ENCODE data around the gene TAS2R16.
"Not testable (repeated sequence)": the region's sequence is repeated elsewhere in the genome, so short reads cannot be mapped to it uniquely, and the experiment has no call there.

TAS2R16 gene

GRCh38 chr7:122968389-122968788 is 27.1 kb downstream of the TAS2R16 start:
- Histone ChIP-seq H3K27me3 (replicated peaks; ENCODE audit: insufficient read depth, low read length) (no peaks in the 10 kb centered on the region), H3K4me1 (ENCODE audit: low read length) (peaks cover 4% of the 10 kb centered on the region; the same call in 1 of the 2 replicates), H3K79me2 (ENCODE audit: low read length) (no peaks in the 10 kb centered on the region), H3K9me3 (replicated peaks; ENCODE audit: insufficient read depth, low read length) (no peaks in the 10 kb centered on the region), H3K36me3 (replicated peaks; ENCODE audit: insufficient read depth, low read length) (no peaks in the 10 kb centered on the region), H3K27ac (ENCODE audit: low read length) (no peak overlapping the region), H2AFZ (ENCODE audit: low read length) (no peak overlapping the region), H3K9ac (ENCODE audit: low read length) (no peak overlapping the region), H3F3A (ENCODE audit: insufficient read depth, low read length) (no peaks in the 10 kb centered on the region), H4K20me1 (ENCODE audit: insufficient read depth, low read length) (no peaks in the 10 kb centered on the region), H3K9me2 (replicated peaks; ENCODE audit: insufficient read depth, low read length) (no peaks in the 10 kb centered on the region), H3K4me2 (ENCODE audit: low read depth, low read length) (no peak overlapping the region), H3K4me3 (ENCODE audit: low read length) (no peak overlapping the region)
- no peak for DNase-seq
- no peak for TF ChIP-seq EZH2 (optimal IDR thresholded peaks at IDR 0.05; ENCODE audit: low read depth, low read length)
- no peak for TF ChIP-seq EZH2phosphoT487 (IDR thresholded peaks at IDR 0.05; ENCODE audit: low read length)
- TF ChIP-seq CTCF (IDR thresholded peaks at IDR 0.05; ENCODE audit: low read length) = no peak

GRCh38 chr7:122965306-122965705 is 30.2 kb downstream of the TAS2R16 start:
- no peaks in the 10 kb centered on the region for H3F3A ChIP-seq (ENCODE audit: insufficient read depth, low read length)
- no peak overlapping the region for H3K9ac ChIP-seq (ENCODE audit: low read length)
- DNase-seq = no peak
- TF ChIP-seq EZH2 (optimal IDR thresholded peaks at IDR 0.05; ENCODE audit: low read depth, low read length) (no peak), CTCF (IDR thresholded peaks at IDR 0.05; ENCODE audit: low read length) (no peak), EZH2phosphoT487 (IDR thresholded peaks at IDR 0.05; ENCODE audit: low read length) (no peak)
- no peaks in the 10 kb centered on the region for H3K27me3 ChIP-seq (replicated peaks; ENCODE audit: insufficient read depth, low read length)
- no peak overlapping the region for H3K27ac ChIP-seq (ENCODE audit: low read length)
- no peaks in the 10 kb centered on the region for H3K9me2 ChIP-seq (replicated peaks; ENCODE audit: insufficient read depth, low read length)
- no peak overlapping the region for H3K4me3 ChIP-seq (ENCODE audit: low read length)
- no peaks in the 10 kb centered on the region for H3K79me2 ChIP-seq (ENCODE audit: low read length)
- no peaks in the 10 kb centered on the region for H3K4me1 ChIP-seq (ENCODE audit: low read length)
- no peak overlapping the region for H2AFZ ChIP-seq (ENCODE audit: low read length)
- H4K20me1 ChIP-seq (ENCODE audit: insufficient read depth, low read length) = no peaks in the 10 kb centered on the region
- H3K4me2 ChIP-seq (ENCODE audit: low read depth, low read length) = no peak overlapping the region
- H3K36me3 ChIP-seq (replicated peaks; ENCODE audit: insufficient read depth, low read length) = no peaks in the 10 kb centered on the region
- H3K9me3 ChIP-seq (replicated peaks; ENCODE audit: insufficient read depth, low read length) = no peaks in the 10 kb centered on the region

- not testable (repeated sequence) for H3K36me3 ChIP-seq (replicated peaks; ENCODE audit: insufficient read depth, low read length); DNase-seq; H3K4me3 ChIP-seq (ENCODE audit: low read length); H3K79me2 ChIP-seq (ENCODE audit: low read length); H3K9ac ChIP-seq (ENCODE audit: low read length); H3K27me3 ChIP-seq (replicated peaks; ENCODE audit: insufficient read depth, low read length); H3F3A ChIP-seq (ENCODE audit: insufficient read depth, low read length); H2AFZ ChIP-seq (ENCODE audit: low read length); H3K9me3 ChIP-seq (replicated peaks; ENCODE audit: insufficient read depth, low read length); H3K9me2 ChIP-seq (replicated peaks; ENCODE audit: insufficient read depth, low read length); H3K4me1 ChIP-seq (ENCODE audit: low read length); H3K27ac ChIP-seq (ENCODE audit: low read length); H4K20me1 ChIP-seq (ENCODE audit: insufficient read depth, low read length); H3K4me2 ChIP-seq (ENCODE audit: low read depth, low read length)
Measured at GRCh38 chr7:122953678-122954077, 41.8 kb downstream of the TAS2R16 start.

GRCh38 chr7:122951006-122951405 is 44.5 kb downstream of the TAS2R16 start:
- no peaks in the 10 kb centered on the region for H3K9me2 ChIP-seq (replicated peaks; ENCODE audit: insufficient read depth, low read length)
- H3K27ac ChIP-seq (ENCODE audit: low read length) = no peak overlapping the region
- H4K20me1 ChIP-seq (ENCODE audit: insufficient read depth, low read length) = no peaks in the 10 kb centered on the region
- no peaks in the 10 kb centered on the region for H3K27me3 ChIP-seq (replicated peaks; ENCODE audit: insufficient read depth, low read length)
- DNase-seq = no peak
- H3K9ac ChIP-seq (ENCODE audit: low read length) = no peak overlapping the region
- H3K4me1 ChIP-seq (ENCODE audit: low read length) = no peaks in the 10 kb centered on the region
- H3K36me3 ChIP-seq (replicated peaks; ENCODE audit: insufficient read depth, low read length) = no peaks in the 10 kb centered on the region
- no peaks in the 10 kb centered on the region for H3K9me3 ChIP-seq (replicated peaks; ENCODE audit: insufficient read depth, low read length)
- H3K4me2 ChIP-seq (ENCODE audit: low read depth, low read length) = no peak overlapping the region
- no peak overlapping the region for H3K4me3 ChIP-seq (ENCODE audit: low read length)
- no peaks in the 10 kb centered on the region for H3F3A ChIP-seq (ENCODE audit: insufficient read depth, low read length)
- no peaks in the 10 kb centered on the region for H3K79me2 ChIP-seq (ENCODE audit: low read length)
- H2AFZ ChIP-seq (ENCODE audit: low read length) = no peak overlapping the region
- TF ChIP-seq EZH2phosphoT487 (IDR thresholded peaks at IDR 0.05; ENCODE audit: low read length) (no peak), EZH2 (optimal IDR thresholded peaks at IDR 0.05; ENCODE audit: low read depth, low read length) (no peak), CTCF (IDR thresholded peaks at IDR 0.05; ENCODE audit: low read length) (no peak)

All from MM.1S (cell line).